ENCODE results near the gene TMEM217.
"Not testable (repeated sequence)": the region's sequence is repeated elsewhere in the genome, so short reads cannot be mapped to it uniquely, and the experiment has no call there.

TMEM217 gene

DNA sequence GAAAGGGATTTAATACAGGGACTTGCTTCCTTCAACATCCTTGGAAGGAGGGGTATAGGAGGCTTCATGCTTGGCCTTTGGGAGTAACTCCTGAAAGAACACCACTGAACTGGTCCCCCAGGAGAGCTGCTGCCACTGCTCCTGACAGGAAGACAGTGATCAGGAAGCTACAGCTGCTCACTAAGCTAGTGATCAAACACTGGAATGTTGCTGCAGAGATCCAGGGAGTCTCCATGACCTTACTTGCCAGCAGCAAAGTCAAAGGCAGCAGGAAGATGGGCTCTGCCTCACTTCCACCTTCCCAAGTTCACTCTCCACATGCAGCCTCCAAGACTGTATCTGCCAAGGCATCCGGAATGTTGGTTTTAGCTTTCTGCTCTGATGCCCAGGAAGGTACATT, 56.2 kb downstream of the TMEM217 start:
- DNase-seq = no peak
- H3K27ac ChIP-seq (ENCODE audit: low read length) = no peak overlapping the region
- H3K27me3 ChIP-seq (replicated peaks; ENCODE audit: insufficient read depth, low read length) = no peaks in the 10 kb centered on the region
- no peak overlapping the region for H3K4me3 ChIP-seq (ENCODE audit: low read length)
- H4K20me1 ChIP-seq (ENCODE audit: insufficient read depth, low read length) = no peaks in the 10 kb centered on the region
- no peak for TF ChIP-seq EZH2phosphoT487 (IDR thresholded peaks at IDR 0.05; ENCODE audit: low read length)
- TF ChIP-seq, protein P1, sequence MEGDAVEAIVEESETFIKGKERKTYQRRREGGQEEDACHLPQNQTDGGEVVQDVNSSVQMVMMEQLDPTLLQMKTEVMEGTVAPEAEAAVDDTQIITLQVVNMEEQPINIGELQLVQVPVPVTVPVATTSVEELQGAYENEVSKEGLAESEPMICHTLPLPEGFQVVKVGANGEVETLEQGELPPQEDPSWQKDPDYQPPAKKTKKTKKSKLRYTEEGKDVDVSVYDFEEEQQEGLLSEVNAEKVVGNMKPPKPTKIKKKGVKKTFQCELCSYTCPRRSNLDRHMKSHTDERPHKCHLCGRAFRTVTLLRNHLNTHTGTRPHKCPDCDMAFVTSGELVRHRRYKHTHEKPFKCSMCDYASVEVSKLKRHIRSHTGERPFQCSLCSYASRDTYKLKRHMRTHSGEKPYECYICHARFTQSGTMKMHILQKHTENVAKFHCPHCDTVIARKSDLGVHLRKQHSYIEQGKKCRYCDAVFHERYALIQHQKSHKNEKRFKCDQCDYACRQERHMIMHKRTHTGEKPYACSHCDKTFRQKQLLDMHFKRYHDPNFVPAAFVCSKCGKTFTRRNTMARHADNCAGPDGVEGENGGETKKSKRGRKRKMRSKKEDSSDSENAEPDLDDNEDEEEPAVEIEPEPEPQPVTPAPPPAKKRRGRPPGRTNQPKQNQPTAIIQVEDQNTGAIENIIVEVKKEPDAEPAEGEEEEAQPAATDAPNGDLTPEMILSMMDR (IDR thresholded peaks at IDR 0.05; ENCODE audit: low read length) = no peak
- no peak for TF ChIP-seq EZH2 (optimal IDR thresholded peaks at IDR 0.05; ENCODE audit: low read depth, low read length)
- no peak overlapping the region for H2AFZ ChIP-seq (ENCODE audit: low read length)
- no peak overlapping the region for H3K9ac ChIP-seq (ENCODE audit: low read length)
- no peaks in the 10 kb centered on the region for H3K79me2 ChIP-seq (ENCODE audit: low read length)
- no peaks in the 10 kb centered on the region for H3K36me3 ChIP-seq (replicated peaks; ENCODE audit: insufficient read depth, low read length)
- H3K9me2 ChIP-seq (replicated peaks; ENCODE audit: insufficient read depth, low read length) = no peaks in the 10 kb centered on the region
- H3K9me3 ChIP-seq (replicated peaks; ENCODE audit: insufficient read depth, low read length) = no peaks in the 10 kb centered on the region
- H3F3A ChIP-seq (ENCODE audit: insufficient read depth, low read length) = no peaks in the 10 kb centered on the region
- H3K4me1 ChIP-seq (ENCODE audit: low read length) = no peaks in the 10 kb centered on the region
- no peak overlapping the region for H3K4me2 ChIP-seq (ENCODE audit: low read depth, low read length)

DNA sequence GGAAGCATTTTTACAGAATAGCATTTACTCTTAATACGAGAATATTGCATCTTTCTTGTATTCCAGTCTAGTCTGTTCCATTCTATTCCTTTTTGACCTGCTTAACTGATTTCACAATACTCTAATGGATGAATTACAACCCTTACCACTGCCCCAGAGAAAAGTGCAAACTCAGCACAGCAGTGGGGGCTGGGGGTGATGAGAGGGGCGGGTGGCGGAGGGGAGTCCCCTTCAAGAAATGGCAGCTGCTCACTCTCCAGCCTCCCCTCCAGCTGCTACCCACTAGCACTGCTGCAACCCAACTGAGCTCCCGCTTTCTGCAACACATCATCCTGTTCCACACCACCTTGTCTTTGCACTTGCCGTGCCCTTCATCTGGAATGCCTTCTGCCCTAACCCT, 57.9 kb downstream of the TMEM217 start:
- Histone ChIP-seq H2AFZ (ENCODE audit: low read length) (no peak overlapping the region), H3K27ac (ENCODE audit: low read length) (no peak overlapping the region), H3K4me2 (ENCODE audit: low read depth, low read length) (no peak overlapping the region), H3K36me3 (replicated peaks; ENCODE audit: insufficient read depth, low read length) (no peaks in the 10 kb centered on the region), H3K9ac (ENCODE audit: low read length) (no peak overlapping the region), H3K4me1 (ENCODE audit: low read length) (no peaks in the 10 kb centered on the region), H3K4me3 (ENCODE audit: low read length) (no peak overlapping the region), H3F3A (ENCODE audit: insufficient read depth, low read length) (no peaks in the 10 kb centered on the region), H4K20me1 (ENCODE audit: insufficient read depth, low read length) (no peaks in the 10 kb centered on the region), H3K27me3 (replicated peaks; ENCODE audit: insufficient read depth, low read length) (no peaks in the 10 kb centered on the region), H3K9me2 (replicated peaks; ENCODE audit: insufficient read depth, low read length) (no peaks in the 10 kb centered on the region), H3K9me3 (replicated peaks; ENCODE audit: insufficient read depth, low read length) (no peaks in the 10 kb centered on the region), H3K79me2 (ENCODE audit: low read length) (no peaks in the 10 kb centered on the region)
- TF ChIP-seq, protein P1 (IDR thresholded peaks at IDR 0.05; ENCODE audit: low read length) = no peak
- TF ChIP-seq EZH2phosphoT487 (IDR thresholded peaks at IDR 0.05; ENCODE audit: low read length) = no peak
- no peak for TF ChIP-seq EZH2 (optimal IDR thresholded peaks at IDR 0.05; ENCODE audit: low read depth, low read length)
- DNase-seq = no peak

DNA sequence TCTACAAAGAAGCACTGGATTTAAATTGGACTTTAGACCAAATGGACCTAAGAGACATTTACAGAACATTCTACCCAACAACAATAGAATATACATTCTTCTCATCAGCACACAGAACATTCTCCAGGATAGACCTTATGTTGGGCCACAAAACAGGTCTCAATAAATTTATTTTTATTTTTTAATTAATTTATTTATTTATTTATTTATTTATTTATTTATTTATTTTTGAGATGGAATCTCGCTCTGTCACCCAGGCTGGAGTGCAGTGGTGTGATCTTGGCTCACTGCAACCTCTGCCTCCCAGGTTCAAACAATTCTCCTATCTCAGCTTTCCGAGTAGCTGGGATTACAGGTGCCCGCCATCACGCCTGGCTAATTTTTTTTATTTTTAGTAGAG, 61.5 kb downstream of the TMEM217 start:
- H3K36me3 ChIP-seq (replicated peaks; ENCODE audit: insufficient read depth, low read length); H3F3A ChIP-seq (ENCODE audit: insufficient read depth, low read length); H3K9me3 ChIP-seq (replicated peaks; ENCODE audit: insufficient read depth, low read length); DNase-seq; H3K27me3 ChIP-seq (replicated peaks; ENCODE audit: insufficient read depth, low read length); H2AFZ ChIP-seq (ENCODE audit: low read length); H3K4me1 ChIP-seq (ENCODE audit: low read length); H3K79me2 ChIP-seq (ENCODE audit: low read length); H3K27ac ChIP-seq (ENCODE audit: low read length); H3K9ac ChIP-seq (ENCODE audit: low read length); H3K9me2 ChIP-seq (replicated peaks; ENCODE audit: insufficient read depth, low read length); H3K4me3 ChIP-seq (ENCODE audit: low read length); H3K4me2 ChIP-seq (ENCODE audit: low read depth, low read length); H4K20me1 ChIP-seq (ENCODE audit: insufficient read depth, low read length): not testable (repeated sequence)

DNA sequence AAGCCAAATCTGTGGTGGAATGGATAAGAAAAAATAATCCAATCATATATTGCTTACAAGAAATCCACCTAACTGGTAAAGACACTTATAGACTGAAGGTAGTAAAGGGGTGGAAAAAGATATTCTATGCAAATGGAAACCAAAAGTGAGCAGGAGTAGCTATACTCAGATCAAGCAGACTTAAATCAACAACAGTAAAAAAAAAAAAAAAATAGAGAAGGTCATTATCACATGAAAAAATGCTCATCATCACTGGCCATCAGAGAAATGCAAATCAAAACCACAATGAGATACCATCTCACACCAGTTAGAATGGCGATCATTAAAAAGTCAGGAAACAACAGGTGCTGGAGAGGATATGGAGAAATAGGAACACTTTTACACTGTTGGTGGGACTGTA, 63.1 kb downstream of the TMEM217 start:
- not testable (repeated sequence) for H3K9ac ChIP-seq (ENCODE audit: low read length); H3K27me3 ChIP-seq (replicated peaks; ENCODE audit: insufficient read depth, low read length); H4K20me1 ChIP-seq (ENCODE audit: insufficient read depth, low read length); H3K36me3 ChIP-seq (replicated peaks; ENCODE audit: insufficient read depth, low read length); H3K9me3 ChIP-seq (replicated peaks; ENCODE audit: insufficient read depth, low read length); H3K9me2 ChIP-seq (replicated peaks; ENCODE audit: insufficient read depth, low read length); DNase-seq; H2AFZ ChIP-seq (ENCODE audit: low read length); H3K27ac ChIP-seq (ENCODE audit: low read length); H3K4me3 ChIP-seq (ENCODE audit: low read length); H3K4me1 ChIP-seq (ENCODE audit: low read length); H3F3A ChIP-seq (ENCODE audit: insufficient read depth, low read length); H3K79me2 ChIP-seq (ENCODE audit: low read length); H3K4me2 ChIP-seq (ENCODE audit: low read depth, low read length)

Data from MM.1S (cell line).